Glomerular endothelial cell (primary cell): ENCODE results near the gene FAM184A. TPM values are rescaled to one million over a fixed set of nuclear protein-coding genes. Genes with fewer than 3 reads are reported as not detected.

Experiments used
- DNase-seq: peaks from one replicate; pipeline ENCODE4 v3.0.0-alpha.2; 2011; ENCODE audit warnings: low read depth, low spot score; ENCODE audit errors: extremely low read depth
- total RNA-seq: library from RNA; depleted of rRNA; stranded (reverse); fragments of >200 nt; gene quantifications from 2 replicates; pipeline ENCODE4 v1.2.3, GENCODE V29; 2015

FAM184A gene
- total RNA-seq, 1 donor from 2014 or later, result 0.76 TPM

GRCh38 chr6:118968416-118968815 lies 110.0 kb downstream of the FAM184A start:
- peak; percentile 22 for DNase-seq

DNA sequence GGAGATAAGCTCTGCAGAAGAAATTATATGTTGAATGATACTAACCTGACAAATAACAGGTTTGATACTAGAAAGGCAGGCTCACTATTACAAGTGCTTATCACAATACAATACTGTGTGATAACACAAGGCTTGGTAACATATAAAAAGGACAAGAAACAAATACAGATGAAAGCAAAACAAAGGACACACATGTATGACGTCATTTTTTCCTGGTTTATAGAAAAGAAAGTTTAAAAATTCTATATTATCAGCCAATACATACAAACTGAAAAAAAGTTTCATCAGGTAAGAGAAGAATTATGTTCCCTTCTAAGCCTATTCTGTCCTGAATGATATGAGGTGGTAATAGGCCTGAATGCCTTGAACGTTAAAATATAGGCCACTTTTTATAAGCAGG lies 111.2 kb downstream of the FAM184A start:
- DNase-seq, result no peak

- no peak for DNase-seq
These were observed 112.6 kb downstream of the FAM184A start for GRCh38 chr6:118965843-118966370.

DNA sequence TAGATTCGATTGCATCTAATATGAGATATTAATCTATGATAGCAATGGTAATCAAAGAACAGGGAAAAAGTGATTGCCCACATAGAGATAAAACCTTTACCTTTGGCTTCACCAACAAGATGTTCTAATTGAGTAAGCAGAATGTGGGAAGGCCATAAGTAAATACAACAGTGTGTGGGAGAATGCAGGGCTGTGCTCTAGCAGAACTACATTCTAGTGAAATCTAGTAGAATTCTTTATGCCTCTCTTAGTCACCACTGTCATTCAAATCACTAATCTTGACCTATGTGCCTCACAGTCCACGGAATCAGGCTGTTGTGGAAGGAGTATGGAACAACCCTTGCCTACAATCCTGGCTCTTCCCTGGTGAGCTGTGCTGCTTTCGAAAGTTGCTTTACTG lies 113.1 kb downstream of the FAM184A start:
- DNase-seq, result no peak

DNA sequence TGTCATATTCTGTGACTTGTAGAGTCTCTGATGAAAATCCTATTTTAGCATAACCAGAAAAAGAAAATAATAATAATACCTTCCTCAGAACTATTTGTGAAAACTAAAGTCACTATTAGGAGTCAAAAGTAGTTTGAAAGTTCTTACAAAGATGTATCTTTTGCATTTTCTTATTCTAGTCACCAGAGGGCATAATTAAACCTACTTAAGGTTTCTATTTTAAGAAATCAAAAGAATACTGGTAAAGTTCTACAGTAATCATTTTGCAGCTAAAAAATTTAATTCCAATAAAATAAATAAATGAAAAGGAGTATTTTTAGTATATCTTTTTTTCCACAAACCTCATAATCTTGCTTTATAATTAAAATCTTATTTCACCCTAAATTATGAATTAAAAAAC lies 115.5 kb downstream of the FAM184A start:
- no peak for DNase-seq

- DNase-seq, result no peak
These were observed 118.6 kb downstream of the FAM184A start for GRCh38 chr6:118959903-118960302.

- DNase-seq, result no peak
These were observed 125.1 kb downstream of the FAM184A start for GRCh38 chr6:118953391-118953790.

DNA sequence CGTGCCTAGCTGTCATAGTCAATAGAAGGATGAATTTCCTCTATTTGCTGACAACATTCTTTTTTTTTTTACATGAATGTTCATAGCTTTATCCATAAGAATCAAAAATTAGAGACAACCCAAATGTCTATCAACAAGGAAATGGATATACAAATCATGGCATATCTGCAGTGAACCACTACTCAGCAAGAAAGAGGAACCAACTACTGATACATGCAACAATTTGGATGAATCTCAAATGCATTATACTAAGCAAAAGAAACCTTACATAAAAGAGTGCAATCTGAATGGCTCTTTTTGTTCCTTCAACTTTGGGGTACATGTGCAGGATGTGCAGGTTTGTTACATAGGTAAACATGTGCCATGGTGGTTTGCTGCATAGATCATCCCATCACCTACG lies 125.8 kb downstream of the FAM184A start:
- no peak for DNase-seq

DNA sequence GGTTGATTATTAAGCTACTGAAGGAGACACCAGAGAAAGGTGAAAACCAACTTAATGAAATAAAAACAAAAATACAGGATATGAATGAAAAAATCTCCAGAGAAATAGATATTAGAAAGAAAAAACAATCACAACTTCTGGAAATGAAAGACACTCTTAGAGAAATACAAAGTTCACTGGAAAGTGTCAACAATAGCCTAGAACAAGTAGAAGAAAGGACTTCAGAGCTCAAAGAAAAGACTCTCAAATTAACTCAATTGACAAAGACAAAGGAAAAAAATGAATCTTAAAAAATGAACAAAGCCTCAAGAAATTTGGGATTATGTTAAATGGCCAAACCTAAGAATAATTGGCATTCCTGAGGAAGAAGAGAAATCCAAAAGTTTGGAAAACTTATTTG lies 133.2 kb downstream of the FAM184A start:
- no peak for DNase-seq

DNA sequence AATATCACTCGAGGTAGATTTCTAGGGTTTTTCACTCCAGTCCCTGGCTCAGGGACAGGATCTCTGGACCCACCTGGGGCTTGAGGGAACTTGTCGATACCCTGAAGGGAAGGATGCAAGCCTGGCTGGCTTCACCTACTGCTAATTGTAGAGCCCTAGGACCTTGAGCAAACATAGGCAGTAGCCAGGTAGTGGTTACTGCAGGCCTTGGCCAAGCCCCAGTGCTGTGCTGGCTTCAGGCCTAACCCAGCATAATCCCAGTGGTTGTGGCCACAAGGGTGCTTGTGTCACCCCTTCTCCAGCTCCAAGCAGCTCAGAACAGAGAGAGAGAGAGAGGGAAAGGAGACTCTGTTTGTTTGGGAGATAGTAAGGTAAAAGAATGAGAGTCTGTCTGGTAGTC lies 137.7 kb downstream of the FAM184A start:
- no peak for DNase-seq

DNA sequence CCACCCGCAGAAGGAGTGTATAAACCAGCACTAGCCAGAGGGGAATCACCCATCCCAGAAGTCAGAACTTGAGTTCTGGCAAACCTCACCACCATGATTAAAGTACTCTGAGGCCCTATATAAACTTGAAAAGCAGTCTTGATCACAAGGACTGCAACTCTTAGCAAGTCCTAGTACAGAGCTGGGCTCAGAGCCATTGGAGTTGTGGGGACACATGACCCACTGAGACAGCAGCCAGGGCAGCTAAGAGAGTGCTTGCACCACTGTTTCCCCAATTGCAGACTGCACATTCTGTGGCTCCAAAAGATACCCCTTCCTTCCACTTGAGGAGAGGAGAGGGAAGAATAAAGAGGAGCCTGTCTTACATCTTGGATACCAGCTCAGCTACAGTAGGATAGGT lies 138.8 kb downstream of the FAM184A start:
- no peak for DNase-seq

DNA sequence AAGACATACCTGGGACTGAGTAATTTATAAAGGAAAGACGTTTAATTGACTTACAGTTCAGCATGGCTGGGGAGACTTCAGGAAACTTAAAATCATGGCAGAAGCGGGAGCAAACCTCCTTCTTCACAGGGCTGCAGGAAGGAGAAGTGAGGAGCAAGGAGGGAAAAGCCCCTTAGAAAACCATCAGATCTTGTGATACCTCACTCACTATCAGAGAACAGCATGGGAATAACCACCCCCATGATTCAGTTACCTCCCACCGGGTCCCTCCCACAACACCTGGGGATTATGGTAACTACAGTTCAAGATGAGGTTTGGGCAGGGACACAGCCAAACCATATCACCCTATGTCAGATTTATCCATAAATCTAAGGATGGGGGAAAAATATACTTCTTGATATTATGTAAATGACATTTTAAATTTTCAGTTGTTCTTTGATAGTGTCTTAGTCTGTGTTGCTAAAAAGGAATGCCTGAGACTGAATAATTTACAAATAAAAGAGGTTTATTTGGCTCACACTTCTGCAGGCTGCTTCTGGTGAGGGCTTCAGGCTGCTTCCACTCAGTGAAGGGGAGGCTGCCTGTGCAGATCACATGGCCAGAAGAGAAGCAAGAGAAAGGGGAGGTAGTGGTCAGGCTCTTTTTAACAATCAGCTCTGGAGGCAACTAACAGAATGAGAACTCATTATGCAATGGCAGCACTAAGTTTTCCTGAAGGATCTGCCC lies 142.3 kb downstream of the FAM184A start:
- no peak for DNase-seq

GRCh38 chr6:118935331-118935668 lies 143.2 kb downstream of the FAM184A start:
- no peak for DNase-seq

DNA sequence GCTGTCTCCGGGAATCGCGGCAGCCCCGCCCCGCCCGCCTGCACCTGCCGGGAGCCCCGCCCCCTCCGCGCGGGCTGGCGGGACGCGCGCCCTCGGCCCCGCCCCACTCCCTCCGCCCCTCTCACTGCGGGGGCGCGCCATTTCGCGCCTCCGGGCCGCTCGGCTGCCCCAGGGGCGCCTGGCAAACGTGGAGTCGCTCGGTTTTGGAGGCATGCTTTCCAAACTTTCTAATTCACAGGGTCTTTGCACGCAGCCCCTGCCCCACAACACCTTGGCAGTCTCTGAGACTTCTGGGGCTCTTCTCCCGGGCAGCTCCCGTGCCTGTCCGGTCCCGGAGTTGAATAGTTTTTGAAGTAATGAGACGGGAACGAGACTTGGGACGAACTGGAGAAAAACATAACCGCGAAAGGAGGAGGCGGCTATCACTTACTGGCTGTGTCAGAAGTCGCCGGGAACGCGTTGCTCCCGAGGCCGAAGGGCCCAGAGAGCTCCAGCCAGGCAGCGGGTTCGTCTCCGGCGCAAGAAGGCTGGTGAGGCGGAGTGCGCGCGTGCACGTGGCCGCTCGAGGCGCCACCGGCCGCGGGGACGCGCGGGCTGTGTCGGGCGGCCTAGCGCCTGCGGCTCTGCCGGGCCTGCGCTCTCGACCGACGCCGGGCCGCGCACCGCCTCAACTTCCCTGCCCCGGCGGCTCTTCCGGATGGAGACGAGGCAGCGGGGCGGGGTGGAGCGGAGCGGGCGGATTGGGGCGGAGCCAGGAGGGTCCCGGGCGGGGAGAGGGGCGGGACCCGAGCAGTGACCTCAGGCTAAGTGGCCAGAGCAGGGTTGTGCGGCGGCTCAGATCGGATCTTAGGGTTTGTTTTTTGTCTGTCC lies 143.8 kb downstream of the FAM184A start, which contains the start of gene MCM9:
Gene MCM9 (minus strand): TSS at position 699 of the 870 bp plus-strand sequence. CDS start 3,436 bp downstream, outside the sequence.
- DNase-seq, result peak; percentile 34

DNA sequence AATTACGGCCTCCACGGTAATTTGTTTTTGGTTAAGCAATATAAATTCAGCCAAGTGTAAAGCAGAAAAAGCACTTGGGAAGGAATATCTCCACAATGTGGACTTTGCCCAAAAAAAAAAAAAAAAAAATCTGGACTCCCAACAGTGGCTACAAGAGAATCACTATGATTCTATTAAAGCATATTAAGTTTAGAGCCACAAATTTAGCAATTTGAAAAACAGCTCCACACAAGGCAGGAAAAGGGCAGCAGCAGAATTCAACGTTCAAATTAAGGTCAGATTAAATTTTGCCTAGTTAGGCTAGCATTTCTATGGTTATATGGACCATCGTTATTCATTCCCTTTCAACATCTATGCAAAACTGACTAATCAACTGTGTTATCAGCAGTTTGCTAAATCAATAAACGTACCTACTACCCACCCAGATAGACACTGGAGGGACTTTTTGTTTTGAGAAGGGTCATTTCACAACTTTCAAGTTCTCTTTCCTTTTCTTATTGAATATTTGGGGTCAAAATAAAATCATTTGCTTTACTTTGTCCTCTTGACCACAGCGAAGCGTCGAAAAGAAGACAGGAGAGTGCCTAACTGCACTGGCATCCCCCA lies 144.5 kb downstream of the FAM184A start:
- no peak for DNase-seq

GRCh38 chr6:118932421-118932820 lies 146.0 kb downstream of the FAM184A start:
- DNase-seq, result no peak

DNA sequence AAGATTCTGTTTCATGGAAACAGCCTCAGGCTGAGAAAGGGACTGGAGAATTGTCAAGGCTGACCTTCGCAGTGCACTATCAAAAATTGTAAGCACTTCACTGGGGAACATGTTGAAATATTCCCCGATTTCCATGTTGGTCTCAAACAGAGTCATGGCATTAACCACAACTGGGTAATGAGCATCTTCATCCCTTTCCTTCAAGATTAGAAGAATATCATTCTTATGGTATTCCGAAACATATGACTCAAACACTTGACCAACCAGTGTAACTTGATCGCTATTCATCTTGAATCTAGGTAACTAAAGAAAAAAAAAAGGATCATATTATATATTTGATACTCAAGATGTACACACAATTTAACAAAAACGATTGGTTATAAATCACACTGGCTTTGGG lies 147.0 kb downstream of the FAM184A start:
- DNase-seq, result no peak

DNA sequence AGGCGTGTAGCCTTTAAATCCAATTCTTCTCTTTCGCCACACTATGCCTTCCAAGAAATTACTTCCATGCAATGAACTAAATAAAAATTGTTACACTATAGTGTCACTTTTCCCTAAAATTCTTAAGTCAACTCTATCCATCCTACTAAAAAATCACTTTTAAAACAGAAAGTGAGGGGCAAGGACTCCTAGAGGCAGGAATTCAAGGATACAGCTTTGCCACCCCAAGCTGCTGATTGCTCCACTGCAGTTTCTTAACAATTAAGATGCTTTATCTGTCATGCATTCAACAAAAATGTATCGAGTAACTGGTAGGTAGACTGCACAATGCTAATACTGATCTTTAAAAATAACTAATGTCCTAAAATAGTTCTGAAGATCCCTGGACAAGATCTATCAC lies 147.8 kb downstream of the FAM184A start:
- DNase-seq, result no peak

DNA sequence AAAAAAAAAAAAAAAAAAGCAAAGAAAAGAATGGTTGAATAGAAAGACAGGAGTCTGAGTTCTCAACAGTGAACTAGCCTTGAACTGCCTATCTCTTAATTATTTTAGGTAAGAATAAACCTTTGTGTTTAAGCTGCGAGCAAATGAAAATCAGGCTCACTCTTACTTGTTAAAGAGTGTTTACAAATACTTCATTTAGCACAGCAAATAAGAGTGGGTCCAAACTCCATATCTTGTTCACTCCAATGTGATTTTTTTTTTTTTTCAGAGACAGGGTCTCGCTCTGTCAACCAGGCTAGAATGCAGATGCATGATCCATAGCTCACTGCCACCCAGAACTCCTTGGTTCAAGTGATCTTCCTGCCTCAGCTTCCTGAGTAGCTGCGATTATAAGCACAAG lies 155.4 kb downstream of the FAM184A start:
- DNase-seq, result no peak

- no peak for DNase-seq
These were observed 157.4 kb downstream of the FAM184A start for GRCh38 chr6:118921084-118921483.

DNA sequence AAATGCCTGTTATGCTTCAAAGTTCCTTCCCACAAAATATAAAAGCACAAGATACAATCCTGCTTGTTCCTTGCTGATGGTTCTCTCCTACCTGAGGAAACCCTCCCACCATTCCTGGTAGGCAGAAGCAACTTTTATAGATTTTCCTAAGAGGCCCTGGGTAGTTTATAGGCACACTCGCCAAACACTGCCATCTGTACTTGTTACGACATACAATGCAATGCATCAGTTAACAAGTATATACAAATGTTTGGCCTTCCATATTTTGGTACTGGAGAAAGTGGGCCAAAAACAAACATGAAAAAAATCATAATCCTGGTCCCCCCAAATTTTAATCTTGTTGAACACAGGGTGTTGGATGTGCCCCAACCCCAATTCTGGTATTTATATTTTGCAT lies 160.1 kb downstream of the FAM184A start:
- DNase-seq, result no peak
